ENCODE measurements around the gene BNC2. TPM values are rescaled to one million over a fixed set of nuclear protein-coding genes. Genes with fewer than 3 reads are reported as not detected.

The BNC2 gene
- total RNA-seq, 1 experiment from 2014 or later, result 11.7 TPM

DNA sequence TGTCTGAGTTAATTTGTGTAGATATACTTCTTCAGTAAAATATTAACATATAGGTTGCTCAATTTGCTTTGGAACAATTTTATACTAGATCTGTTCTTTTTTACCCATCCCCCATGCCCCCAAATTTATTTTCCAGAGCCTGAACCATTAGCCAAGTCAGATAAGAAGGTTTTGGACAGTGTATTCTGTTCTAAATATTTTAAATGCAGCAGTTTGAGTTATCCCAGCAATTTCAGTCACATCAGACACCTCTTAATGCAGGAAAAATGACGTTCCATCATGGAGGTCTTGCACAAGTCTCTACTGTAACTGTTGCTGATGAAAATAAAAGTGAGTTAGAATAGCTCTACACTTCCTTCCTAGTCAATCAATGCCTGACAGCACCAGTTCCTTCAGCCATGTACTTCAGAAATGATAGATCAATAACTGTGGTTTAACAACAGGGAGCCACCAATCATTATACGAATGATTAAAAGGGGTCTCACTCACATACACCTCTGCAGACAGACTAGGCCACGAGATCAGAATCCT lies 215.8 kb downstream of the BNC2 start:
- Histone ChIP-seq H3K9me3 (ENCODE audit: low read length) (no peaks in the 10 kb centered on the region), H3K27ac (ENCODE audit: low read length) (no peak overlapping the region), H3F3A (ENCODE audit: low read length, unreplicated experiment) (no peaks in the 10 kb centered on the region), H3K79me2 (ENCODE audit: low read length) (no peaks in the 10 kb centered on the region), H3K9me2 (replicated peaks; ENCODE audit: low read length) (no peaks in the 10 kb centered on the region), H3K9ac (ENCODE audit: low read length) (no peak overlapping the region), H3K4me2 (ENCODE audit: low read length) (no peak overlapping the region), H2AFZ (ENCODE audit: low read length) (no peak overlapping the region), H3K4me3 (ENCODE audit: low read length) (no peak overlapping the region), H4K20me1 (ENCODE audit: low read length) (no peaks in the 10 kb centered on the region), H3K36me3 (ENCODE audit: low read depth, low read length) (no peaks in the 10 kb centered on the region), H3K4me1 (ENCODE audit: insufficient read depth, low read length) (no peaks in the 10 kb centered on the region), H3K27me3 (ENCODE audit: low read length) (no peaks in the 10 kb centered on the region)
- no TSS peak for BruUV-seq (replicated peaks)
- POLR2A ChIA-PET (ENCODE audit: unreplicated experiment), result no interaction called here
- intact Hi-C loops (cut with micrococcal nuclease), result no loop called here
- CTCF ChIA-PET, result no interaction called here
- ATAC-seq, result no peak
- DNase-seq, result no peak
- no peak for TF ChIP-seq EZH2phosphoT487 (IDR thresholded peaks at IDR 0.05; ENCODE audit: borderline replicate concordance, low read length)
- no peak for TF ChIP-seq EZH2 (IDR thresholded peaks at IDR 0.05; ENCODE audit: low read length, unreplicated experiment)
- TF ChIP-seq, protein P1, sequence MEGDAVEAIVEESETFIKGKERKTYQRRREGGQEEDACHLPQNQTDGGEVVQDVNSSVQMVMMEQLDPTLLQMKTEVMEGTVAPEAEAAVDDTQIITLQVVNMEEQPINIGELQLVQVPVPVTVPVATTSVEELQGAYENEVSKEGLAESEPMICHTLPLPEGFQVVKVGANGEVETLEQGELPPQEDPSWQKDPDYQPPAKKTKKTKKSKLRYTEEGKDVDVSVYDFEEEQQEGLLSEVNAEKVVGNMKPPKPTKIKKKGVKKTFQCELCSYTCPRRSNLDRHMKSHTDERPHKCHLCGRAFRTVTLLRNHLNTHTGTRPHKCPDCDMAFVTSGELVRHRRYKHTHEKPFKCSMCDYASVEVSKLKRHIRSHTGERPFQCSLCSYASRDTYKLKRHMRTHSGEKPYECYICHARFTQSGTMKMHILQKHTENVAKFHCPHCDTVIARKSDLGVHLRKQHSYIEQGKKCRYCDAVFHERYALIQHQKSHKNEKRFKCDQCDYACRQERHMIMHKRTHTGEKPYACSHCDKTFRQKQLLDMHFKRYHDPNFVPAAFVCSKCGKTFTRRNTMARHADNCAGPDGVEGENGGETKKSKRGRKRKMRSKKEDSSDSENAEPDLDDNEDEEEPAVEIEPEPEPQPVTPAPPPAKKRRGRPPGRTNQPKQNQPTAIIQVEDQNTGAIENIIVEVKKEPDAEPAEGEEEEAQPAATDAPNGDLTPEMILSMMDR (conservative IDR thresholded peaks at IDR 0.05; ENCODE audit: low read depth, low read length), result no peak

DNA sequence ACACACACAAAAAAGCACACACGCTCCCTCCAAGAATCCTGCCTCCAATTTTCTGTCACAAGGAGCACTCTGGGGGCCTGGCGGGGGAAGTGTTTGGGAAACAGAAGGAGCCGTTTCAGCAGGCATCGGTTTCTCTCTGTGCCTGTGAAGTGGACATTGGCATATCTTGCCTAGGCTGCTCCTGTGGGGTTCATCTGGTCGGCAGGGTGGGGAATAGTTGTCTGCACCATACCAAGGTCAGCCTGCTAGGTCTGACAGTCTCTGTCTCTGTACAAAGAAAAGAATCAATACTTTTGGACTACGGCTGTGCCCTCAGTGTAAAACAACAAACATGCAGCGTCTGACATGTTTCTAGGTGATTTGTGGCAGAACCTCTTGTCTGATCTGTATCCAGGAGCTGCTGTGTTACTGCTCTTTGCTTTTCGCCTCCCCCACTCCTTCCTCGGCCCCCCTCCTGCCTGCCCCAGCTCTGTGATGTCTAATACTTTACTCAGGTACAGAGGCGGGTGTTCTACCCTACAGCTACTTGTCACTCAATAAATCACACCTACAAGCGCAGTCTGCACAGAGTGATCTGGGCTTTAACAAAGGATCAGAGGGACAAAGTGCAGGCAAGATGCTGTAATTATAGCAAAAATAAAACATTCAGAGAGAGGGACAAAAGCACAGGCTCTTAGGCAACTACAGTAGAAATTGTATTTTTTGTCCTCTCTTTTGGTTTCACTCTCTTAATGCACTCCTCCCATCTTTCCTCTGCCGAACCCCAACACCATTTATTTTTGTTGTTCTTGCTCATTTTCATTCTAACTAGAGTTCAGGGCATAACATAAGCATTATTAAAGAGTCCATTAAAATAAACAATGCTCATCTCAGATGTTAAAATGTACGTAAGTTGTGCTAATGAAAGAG lies 216.7 kb downstream of the BNC2 start:
- Histone ChIP-seq H3K9me3 (ENCODE audit: low read length) (no peaks in the 10 kb centered on the region), H3K79me2 (ENCODE audit: low read length) (no peaks in the 10 kb centered on the region), H3K27me3 (ENCODE audit: low read length) (no peaks in the 10 kb centered on the region), H3K4me3 (ENCODE audit: low read length) (no peak overlapping the region), H3K4me2 (ENCODE audit: low read length) (no peak overlapping the region), H3K9ac (ENCODE audit: low read length) (no peak overlapping the region), H3K9me2 (replicated peaks; ENCODE audit: low read length) (no peaks in the 10 kb centered on the region), H3F3A (ENCODE audit: low read length, unreplicated experiment) (no peaks in the 10 kb centered on the region), H2AFZ (ENCODE audit: low read length) (no peak overlapping the region), H3K4me1 (ENCODE audit: insufficient read depth, low read length) (no peaks in the 10 kb centered on the region), H3K36me3 (ENCODE audit: low read depth, low read length) (no peaks in the 10 kb centered on the region), H3K27ac (ENCODE audit: low read length) (no peak overlapping the region), H4K20me1 (ENCODE audit: low read length) (no peaks in the 10 kb centered on the region)
- CTCF ChIA-PET, result interaction anchor here (0.6 kb wide), 1 partner anchor 75 kb away, joined by 4 read pairs; no protein-coding TSS in a partner anchor
- no peak for DNase-seq
- ATAC-seq, result no peak
- POLR2A ChIA-PET (ENCODE audit: unreplicated experiment), result no interaction called here
- no TSS peak for BruUV-seq (replicated peaks)
- TF ChIP-seq EZH2 (IDR thresholded peaks at IDR 0.05; ENCODE audit: low read length, unreplicated experiment) (no peak), EZH2phosphoT487 (IDR thresholded peaks at IDR 0.05; ENCODE audit: borderline replicate concordance, low read length) (no peak)
- TF ChIP-seq, protein P1 (conservative IDR thresholded peaks at IDR 0.05; ENCODE audit: low read depth, low read length), result no peak
- intact Hi-C loops (cut with micrococcal nuclease), result no loop called here

DNA sequence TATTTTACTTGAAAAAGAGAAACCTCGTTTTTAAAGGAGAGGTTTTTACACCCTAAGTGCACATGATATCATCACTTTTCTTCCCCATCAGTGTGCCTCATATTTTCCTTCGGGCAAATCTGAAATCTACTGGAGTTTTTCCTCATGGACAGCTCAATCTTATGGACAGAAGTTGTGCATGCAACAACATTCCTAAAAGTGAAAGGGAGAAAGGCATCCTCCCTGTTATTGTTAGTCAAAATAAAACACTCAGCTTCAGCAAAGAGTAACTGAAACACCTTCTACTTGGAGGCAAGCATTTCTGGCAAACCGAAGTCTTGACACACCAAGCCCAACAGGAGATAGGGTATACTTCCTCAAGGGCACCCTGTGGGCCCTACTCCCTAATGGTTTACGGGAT lies 217.9 kb downstream of the BNC2 start:
- ChIA-PET POLR2A (ENCODE audit: unreplicated experiment) (no interaction called here), CTCF (no interaction called here)
- ATAC-seq, result no peak
- TF ChIP-seq EZH2phosphoT487 (IDR thresholded peaks at IDR 0.05; ENCODE audit: borderline replicate concordance, low read length) (no peak), EZH2 (IDR thresholded peaks at IDR 0.05; ENCODE audit: low read length, unreplicated experiment) (no peak)
- TF ChIP-seq, protein P1 (conservative IDR thresholded peaks at IDR 0.05; ENCODE audit: low read depth, low read length), result no peak
- Histone ChIP-seq H4K20me1 (ENCODE audit: low read length) (no peaks in the 10 kb centered on the region), H3K9me2 (replicated peaks; ENCODE audit: low read length) (no peaks in the 10 kb centered on the region), H3K36me3 (ENCODE audit: low read depth, low read length) (no peaks in the 10 kb centered on the region), H3K4me3 (ENCODE audit: low read length) (no peak overlapping the region), H3K4me1 (ENCODE audit: insufficient read depth, low read length) (no peaks in the 10 kb centered on the region), H3K27me3 (ENCODE audit: low read length) (no peaks in the 10 kb centered on the region), H2AFZ (ENCODE audit: low read length) (no peak overlapping the region), H3K9me3 (ENCODE audit: low read length) (no peaks in the 10 kb centered on the region), H3K79me2 (ENCODE audit: low read length) (no peaks in the 10 kb centered on the region), H3F3A (ENCODE audit: low read length, unreplicated experiment) (no peaks in the 10 kb centered on the region), H3K9ac (ENCODE audit: low read length) (no peak overlapping the region), H3K4me2 (ENCODE audit: low read length) (no peak overlapping the region), H3K27ac (ENCODE audit: low read length) (no peak overlapping the region)
- intact Hi-C loops (cut with micrococcal nuclease), result no loop called here
- DNase-seq, result no peak
- BruUV-seq (replicated peaks), result no TSS peak
